DOHH2 (cell line): Measurements from ENCODE around the gene PLCB4.

Source experiments
- CTCF ChIP-seq: fragments of 200-600 bp; sonication (generic); IDR thresholded peaks from one replicate; pipeline ENCODE4 v1.5.1; 2014; ENCODE audit warnings: antibody characterized with exemption, mild to moderate bottlenecking, low read depth, low read length; ENCODE audit not compliant: poor library complexity, severe bottlenecking
- EZH2phosphoT487 ChIP-seq: fragments of 200-600 bp; sonication (generic); IDR thresholded peaks from 2 replicates; pipeline ENCODE4 v1.6.1; 2017; ENCODE audit warnings: borderline replicate concordance, mild to moderate bottlenecking, antibody characterized with exemption, low read length, moderate library complexity, mixed read lengths

- TF ChIP-seq CTCF = no peak
- no peak for TF ChIP-seq EZH2phosphoT487
Measured at GRCh38 chr20:9110916-9111432, 42.1 kb downstream of the PLCB4 start.
